GM23248 (cell line): ENCODE results near the gene CR1. TPM values are rescaled to one million over a fixed set of nuclear protein-coding genes. Genes with fewer than 3 reads are reported as not detected.
A peak's percentile ranks its signal among the peaks of the same experiment; 100 is the strongest.

ENCODE experiments used
- DNase-seq: peaks from one replicate; pipeline ENCODE4 v3.0.0-alpha.2; 2015
- H2AFZ ChIP-seq: fragments of 200-600 bp; sonication (generic); 2 replicates; pipeline ENCODE4 v1.6.1; 2016; ENCODE audit warnings: antibody characterized with exemption
- H3F3A ChIP-seq: fragments of 200-600 bp; sonication (generic); 2 replicates; pipeline ENCODE4 v1.6.1; 2016; ENCODE audit warnings: mild to moderate bottlenecking, antibody characterized with exemption, mixed run types; ENCODE audit not compliant: insufficient read depth
- H3K27ac ChIP-seq: fragments of 200-600 bp; sonication (generic); 2 replicates; pipeline ENCODE4 v1.5.1; 2016; ENCODE audit warnings: mild to moderate bottlenecking
- H3K27me3 ChIP-seq: fragments of 200-600 bp; sonication (generic); replicated peaks from 2 replicates; pipeline ENCODE4 v1.6.1; 2016; ENCODE audit warnings: mild to moderate bottlenecking; ENCODE audit not compliant: insufficient read depth
- H3K36me3 ChIP-seq: fragments of 200-600 bp; sonication (generic); 2 replicates; pipeline ENCODE4 v1.6.1; 2016; ENCODE audit warnings: low read depth, mild to moderate bottlenecking
- H3K4me1 ChIP-seq: fragments of 200-600 bp; sonication (generic); 2 replicates; pipeline ENCODE4 v1.6.1; 2016; ENCODE audit warnings: mild to moderate bottlenecking; ENCODE audit not compliant: insufficient read depth
- H3K4me2 ChIP-seq: fragments of 200-600 bp; sonication (generic); one replicate; pipeline ENCODE4 v1.6.1; 2016; ENCODE audit warnings: mild to moderate bottlenecking; ENCODE audit not compliant: unreplicated experiment
- H3K4me3 ChIP-seq: fragments of 200-600 bp; sonication (generic); 2 replicates; pipeline ENCODE4 v1.5.1; 2016; ENCODE audit warnings: mild to moderate bottlenecking
- H3K79me2 ChIP-seq: fragments of 200-600 bp; sonication (generic); 2 replicates; pipeline ENCODE4 v1.6.1; 2016; ENCODE audit warnings: mild to moderate bottlenecking; ENCODE audit not compliant: insufficient read depth
- H3K9ac ChIP-seq: fragments of 200-600 bp; sonication (generic); 2 replicates; pipeline ENCODE4 v1.6.1; 2016; ENCODE audit warnings: mild to moderate bottlenecking
- H3K9me2 ChIP-seq: fragments of 200-600 bp; sonication (generic); 2 replicates; pipeline ENCODE4 v1.6.1; 2016; ENCODE audit warnings: mixed run types, mild to moderate bottlenecking, moderate library complexity; ENCODE audit not compliant: insufficient read depth
- H3K9me3 ChIP-seq: fragments of 200-600 bp; sonication (generic); one replicate; pipeline ENCODE4 v1.6.1; 2017; ENCODE audit warnings: low read depth
- H4K20me1 ChIP-seq: fragments of 200-600 bp; sonication (generic); 2 replicates; pipeline ENCODE4 v1.6.0; 2016; ENCODE audit not compliant: insufficient read depth
- EZH2 ChIP-seq: fragments of 200-600 bp; sonication (generic); IDR thresholded peaks from 2 replicates; pipeline ENCODE4 v1.6.1; 2018; ENCODE audit warnings: antibody characterized with exemption, mild to moderate bottlenecking; ENCODE audit not compliant: insufficient read depth, poor library complexity, severe bottlenecking
- EZH2phosphoT487 ChIP-seq: fragments of 200-600 bp; sonication (generic); IDR thresholded peaks from 2 replicates; pipeline ENCODE4 v1.6.1; 2018; ENCODE audit warnings: antibody characterized with exemption, moderate library complexity, mild to moderate bottlenecking, low read depth; ENCODE audit not compliant: insufficient read depth
- WGBS, 2 experiments: methylation state at CpG; one replicate each; pipeline ENCODE4 v1.1.6; 2015 to 2017; ENCODE audit warnings: low lambda C conversion rate in 2 of 2, low coverage in 1 of 2; ENCODE audit errors: missing lambda C conversion rate in 2 of 2; 5-methylcytosine and 5-hydroxymethylcytosine counted together
- in situ Hi-C: fragments of 300-500 bp; cut with MboI; formaldehyde crosslinking; loops from 2 replicates; pipeline ENCODE4 v1.15.0; 2020
- polyA plus RNA-seq: library from polyadenylated mRNA; unstranded; fragments of >200 nt; fragmentation: Nextera tagmentation; extraction: Ambion mirVana; gene quantifications from 2 replicates; pipeline ENCODE4 v1.2.1, GENCODE V29; 2016
- total RNA-seq: library from RNA; depleted of rRNA; stranded (reverse); fragments of >200 nt; shearing (Covaris generic); gene quantifications from 2 replicates; pipeline ENCODE4 v1.2.3, GENCODE V29; 2014

The CR1 gene
- total and polyA plus RNA-seq, 2 experiments from 2014 or later = not detected

- no peaks in the 10 kb centered on the region for H3F3A ChIP-seq
- no peaks in the 10 kb centered on the region for H3K9me3 ChIP-seq
- no peaks in the 10 kb centered on the region for H3K79me2 ChIP-seq
- no peaks in the 10 kb centered on the region for H3K9me2 ChIP-seq
- peak overlapping the region; percentile 96; the same call in 1 of the 2 replicates for H2AFZ ChIP-seq
- no peak for DNase-seq
- no peaks in the 10 kb centered on the region for H3K36me3 ChIP-seq
- 83 to 85% methylated on average over 17 of the region's 17 CpGs for WGBS, 2 experiments
- in situ Hi-C loops = no loop called here
- H3K27me3 ChIP-seq = peaks cover 18% of the 10 kb centered on the region
- no peaks in the 10 kb centered on the region for H3K4me1 ChIP-seq
- no peaks in the 10 kb centered on the region for H4K20me1 ChIP-seq
- H3K4me2 ChIP-seq = peak overlapping the region; percentile 88
- no peak overlapping the region; the same call in 1 of the 2 replicates for H3K4me3 ChIP-seq
- no peak overlapping the region for H3K27ac ChIP-seq
- TF ChIP-seq EZH2 = no peak
- TF ChIP-seq EZH2phosphoT487 = no peak
- H3K9ac ChIP-seq = no peak overlapping the region
Measured at GRCh38 chr1:207645635-207646081, 149.7 kb downstream of the CR1 start.

- no peaks in the 10 kb centered on the region for H3K36me3 ChIP-seq
- H3K27me3 ChIP-seq = peaks cover 18% of the 10 kb centered on the region
- H3K27ac ChIP-seq = no peak overlapping the region
- no peak overlapping the region for H3K4me2 ChIP-seq
- no peak for DNase-seq
- H3K4me1 ChIP-seq = no peaks in the 10 kb centered on the region
- in situ Hi-C loops = no loop called here
- H3K9me2 ChIP-seq = no peaks in the 10 kb centered on the region
- no peak overlapping the region for H2AFZ ChIP-seq
- no peaks in the 10 kb centered on the region for H3F3A ChIP-seq
- no peak overlapping the region for H3K9ac ChIP-seq
- TF ChIP-seq EZH2phosphoT487 (no peak), EZH2 (no peak)
- no peaks in the 10 kb centered on the region for H3K9me3 ChIP-seq
- no peaks in the 10 kb centered on the region for H4K20me1 ChIP-seq
- H3K4me3 ChIP-seq = no peak overlapping the region
- no peaks in the 10 kb centered on the region for H3K79me2 ChIP-seq
Measured at GRCh38 chr1:207646171-207646570, 150.2 kb downstream of the CR1 start.

- H3K27me3 ChIP-seq = peaks cover 18% of the 10 kb centered on the region
- no peaks in the 10 kb centered on the region for H3K4me1 ChIP-seq
- TF ChIP-seq EZH2phosphoT487 (no peak), EZH2 (no peak)
- no peaks in the 10 kb centered on the region for H3K9me2 ChIP-seq
- no peak overlapping the region for H3K4me2 ChIP-seq
- no peak overlapping the region for H3K27ac ChIP-seq
- H3K4me3 ChIP-seq = no peak overlapping the region
- H2AFZ ChIP-seq = no peak overlapping the region
- in situ Hi-C loops = no loop called here
- 48 to 53% methylated on average over 4 of the region's 4 CpGs for WGBS, 2 experiments
- H3K9ac ChIP-seq = no peak overlapping the region
- no peaks in the 10 kb centered on the region for H3K9me3 ChIP-seq
- no peaks in the 10 kb centered on the region for H3K36me3 ChIP-seq
- H3F3A ChIP-seq = no peaks in the 10 kb centered on the region
- DNase-seq = no peak
- H4K20me1 ChIP-seq = no peaks in the 10 kb centered on the region
- no peaks in the 10 kb centered on the region for H3K79me2 ChIP-seq
Measured at GRCh38 chr1:207646944-207647579, 151.1 kb downstream of the CR1 start.

DNA sequence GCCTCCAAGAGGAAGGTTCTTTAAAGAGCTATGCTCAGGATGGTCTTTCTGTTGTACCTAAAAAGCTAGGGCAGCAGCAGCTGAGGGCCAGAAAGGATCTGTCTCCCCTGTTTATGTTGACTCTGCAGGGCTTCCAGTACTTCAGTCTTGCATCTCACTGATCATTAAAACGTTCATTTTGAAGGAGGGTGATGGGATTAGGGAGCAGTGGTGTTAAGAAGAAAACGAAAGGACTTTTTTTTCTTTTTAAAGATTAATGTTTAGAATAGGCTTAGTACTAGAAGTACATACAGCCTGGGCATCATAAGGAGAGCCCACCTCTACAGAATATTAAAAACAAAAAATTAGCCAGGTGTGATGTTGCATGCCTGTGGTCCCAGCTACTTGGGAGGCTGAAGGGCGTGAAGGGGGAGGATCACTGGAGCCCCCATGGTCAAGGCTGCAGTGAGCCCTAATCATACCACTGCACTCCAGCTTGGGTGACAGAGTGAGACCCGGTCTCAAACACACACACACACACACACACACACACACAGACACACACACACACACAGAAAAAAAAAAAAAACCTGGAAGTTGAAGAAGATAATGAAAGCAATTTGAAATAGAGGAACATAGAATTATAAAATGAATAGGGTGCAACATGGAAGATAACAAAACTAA is 151.8 kb downstream of the CR1 start:
- H3K79me2 ChIP-seq = no peaks in the 10 kb centered on the region
- H3K36me3 ChIP-seq = no peaks in the 10 kb centered on the region
- H4K20me1 ChIP-seq = no peaks in the 10 kb centered on the region
- H3K27ac ChIP-seq = no peak overlapping the region
- H3K9me3 ChIP-seq = no peaks in the 10 kb centered on the region
- H3K4me2 ChIP-seq = no peak overlapping the region
- H3K4me3 ChIP-seq = no peak overlapping the region
- no peaks in the 10 kb centered on the region for H3F3A ChIP-seq
- no peak overlapping the region for H2AFZ ChIP-seq
- WGBS, 2 experiments = 36 to 39% methylated on average over 4 of the region's 4 CpGs
- peaks cover 16% of the 10 kb centered on the region for H3K27me3 ChIP-seq
- TF ChIP-seq EZH2 (no peak), EZH2phosphoT487 (no peak)
- in situ Hi-C loops = no loop called here
- H3K4me1 ChIP-seq = no peaks in the 10 kb centered on the region
- DNase-seq = no peak
- H3K9me2 ChIP-seq = no peaks in the 10 kb centered on the region
- H3K9ac ChIP-seq = no peak overlapping the region
